GM10248 (cell line): Measurements from ENCODE around the gene RNF145.

Source experiments
- CTCF ChIA-PET: fragments of 300-600 bp; sonication (Branson Sonifier 250); formaldehyde crosslinking; extraction: SDS; loops from one replicate; lab custom pipeline; 2021; ENCODE audit warnings: antibody characterized with exemption; lab: Yijun Ruan, JAX
- POLR2A ChIA-PET: fragments of 350-650 bp; sonication (Branson Sonifier 250); formaldehyde crosslinking; extraction: SDS; loops from one replicate; lab custom pipeline; 2020; ENCODE audit warnings: antibody characterized with exemption; lab: Yijun Ruan, JAX
- DNase-seq: peaks from one replicate; pipeline ENCODE4 v3.0.0; 2012; ENCODE audit errors: extremely low spot score
- TF ChIP-seq, protein P1 (sequence below): IDR thresholded peaks from 2 replicates; pipeline ENCODE4 v1.5.1; 2012; ENCODE audit warnings: mild to moderate bottlenecking, low read depth; ENCODE audit errors: extremely low read depth, missing control alignments, control extremely low read depth

Gene RNF145

DNA sequence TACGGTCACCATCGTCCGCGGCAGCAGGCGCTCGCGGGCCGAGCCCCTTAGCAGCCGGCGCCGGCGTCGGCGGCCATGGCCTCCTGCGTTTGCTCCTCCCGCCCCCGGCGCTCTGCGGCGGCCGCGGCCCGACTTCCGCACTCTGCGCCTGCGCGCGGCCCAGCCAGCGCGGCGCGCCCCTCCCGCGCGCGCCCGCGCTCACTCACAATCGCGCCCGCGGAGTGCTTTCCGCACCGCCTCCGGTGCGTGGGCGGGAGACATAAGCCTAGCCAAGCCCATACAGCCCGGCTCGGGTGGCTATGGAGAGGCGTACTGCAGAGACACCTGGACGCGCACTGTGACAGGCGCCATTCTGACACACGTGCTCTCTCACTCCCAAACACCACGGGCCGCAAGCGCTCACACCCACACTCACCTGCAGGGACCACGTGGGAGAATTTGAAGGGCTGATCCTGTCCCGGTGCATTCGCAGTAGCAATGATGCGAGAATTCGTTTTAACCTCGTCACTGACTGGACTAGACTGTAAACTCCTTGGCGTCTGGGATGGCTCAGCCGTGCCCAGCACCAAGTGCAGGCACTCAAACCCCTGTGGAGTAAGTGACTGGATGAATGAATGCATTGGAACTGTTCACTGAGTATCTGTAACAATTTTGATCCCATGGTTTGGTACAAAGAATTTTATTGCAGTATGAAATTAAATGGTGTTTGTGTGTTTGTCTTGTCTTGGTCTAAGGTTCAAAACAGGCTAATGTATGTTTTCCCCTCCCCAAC lies at the start of gene RNF145:
Gene RNF145, minus strand, starts transcription at position 116 of the 772 bp plus-strand sequence. CDS start 5,936 bp downstream, outside the sequence.
- TF ChIP-seq, protein P1, sequence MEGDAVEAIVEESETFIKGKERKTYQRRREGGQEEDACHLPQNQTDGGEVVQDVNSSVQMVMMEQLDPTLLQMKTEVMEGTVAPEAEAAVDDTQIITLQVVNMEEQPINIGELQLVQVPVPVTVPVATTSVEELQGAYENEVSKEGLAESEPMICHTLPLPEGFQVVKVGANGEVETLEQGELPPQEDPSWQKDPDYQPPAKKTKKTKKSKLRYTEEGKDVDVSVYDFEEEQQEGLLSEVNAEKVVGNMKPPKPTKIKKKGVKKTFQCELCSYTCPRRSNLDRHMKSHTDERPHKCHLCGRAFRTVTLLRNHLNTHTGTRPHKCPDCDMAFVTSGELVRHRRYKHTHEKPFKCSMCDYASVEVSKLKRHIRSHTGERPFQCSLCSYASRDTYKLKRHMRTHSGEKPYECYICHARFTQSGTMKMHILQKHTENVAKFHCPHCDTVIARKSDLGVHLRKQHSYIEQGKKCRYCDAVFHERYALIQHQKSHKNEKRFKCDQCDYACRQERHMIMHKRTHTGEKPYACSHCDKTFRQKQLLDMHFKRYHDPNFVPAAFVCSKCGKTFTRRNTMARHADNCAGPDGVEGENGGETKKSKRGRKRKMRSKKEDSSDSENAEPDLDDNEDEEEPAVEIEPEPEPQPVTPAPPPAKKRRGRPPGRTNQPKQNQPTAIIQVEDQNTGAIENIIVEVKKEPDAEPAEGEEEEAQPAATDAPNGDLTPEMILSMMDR = no peak
- ChIA-PET POLR2A (no interaction called here), CTCF (interaction anchor here (2.1 to 3.3 kb wide), 2 partner anchors 11 to 53 kb away, joined by 12 to 13 read pairs; no protein-coding TSS in a partner anchor)
- DNase-seq = peak; percentile 92

- TF ChIP-seq, protein P1 = no peak
- CTCF ChIA-PET = no interaction called here
- DNase-seq = no peak
- POLR2A ChIA-PET = no interaction called here
Observed at GRCh38 chr5:159258361-159258760, 49.0 kb upstream of the RNF145 start.

- ChIA-PET CTCF (interaction anchor here (1.0 kb wide), 1 partner anchor 13 kb away, joined by 4 read pairs; no protein-coding TSS in a partner anchor), POLR2A (no interaction called here)
- DNase-seq = no peak
- TF ChIP-seq, protein P1 = no peak
Observed at GRCh38 chr5:159257629-159258283, 48.4 kb upstream of the RNF145 start.

DNA sequence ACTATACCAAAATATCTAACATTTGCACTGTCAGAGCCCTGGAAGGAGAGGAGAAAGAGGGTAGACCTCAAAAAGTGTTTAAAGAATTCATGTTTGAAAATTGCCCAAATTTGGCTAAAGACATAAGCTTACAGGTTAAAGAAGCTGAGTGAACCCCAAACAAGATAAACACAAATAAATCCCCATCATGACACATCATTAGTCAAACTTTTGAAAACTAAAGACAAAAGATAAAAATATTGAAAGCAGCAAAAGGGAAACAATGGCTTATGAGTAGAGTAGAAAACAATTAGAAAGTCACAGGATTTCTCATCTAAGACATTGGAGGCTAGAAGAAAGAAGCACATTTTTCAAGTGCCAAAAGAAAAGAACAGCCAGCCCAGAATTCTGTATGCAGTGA lies 47.7 kb upstream of the RNF145 start:
- no peak for DNase-seq
- TF ChIP-seq, protein P1 = no peak
- ChIA-PET POLR2A (no interaction called here), CTCF (interaction anchor here (1.0 kb wide), 2 partner anchors 12 to 22 kb away, joined by 4 read pairs; no protein-coding TSS in a partner anchor)

DNA sequence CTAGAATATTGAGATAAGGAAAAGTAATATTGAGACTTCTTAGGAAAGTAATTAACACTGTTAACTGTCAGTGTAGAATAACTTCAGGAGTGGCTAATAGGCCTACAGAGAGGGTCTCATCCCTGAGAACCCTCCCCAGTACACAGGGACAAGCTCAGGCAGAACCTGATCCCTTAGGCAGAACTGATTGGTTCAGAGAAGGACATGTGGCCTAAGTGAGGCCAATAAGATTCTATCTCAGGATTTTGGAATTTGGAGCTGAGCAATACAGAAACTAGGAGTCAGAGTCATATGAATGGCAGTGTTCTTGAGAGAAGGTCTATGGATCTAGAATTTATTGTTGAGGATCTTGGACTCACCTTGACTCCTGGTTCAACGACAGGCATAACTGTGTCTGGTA lies 42.8 kb upstream of the RNF145 start:
- TF ChIP-seq, protein P1 = no peak
- ChIA-PET CTCF (interaction anchor here (1.0 to 1.9 kb wide), 2 partner anchors 9 to 95 kb away, joined by 3 to 5 read pairs; no protein-coding TSS in a partner anchor), POLR2A (no interaction called here)
- DNase-seq = no peak

DNA sequence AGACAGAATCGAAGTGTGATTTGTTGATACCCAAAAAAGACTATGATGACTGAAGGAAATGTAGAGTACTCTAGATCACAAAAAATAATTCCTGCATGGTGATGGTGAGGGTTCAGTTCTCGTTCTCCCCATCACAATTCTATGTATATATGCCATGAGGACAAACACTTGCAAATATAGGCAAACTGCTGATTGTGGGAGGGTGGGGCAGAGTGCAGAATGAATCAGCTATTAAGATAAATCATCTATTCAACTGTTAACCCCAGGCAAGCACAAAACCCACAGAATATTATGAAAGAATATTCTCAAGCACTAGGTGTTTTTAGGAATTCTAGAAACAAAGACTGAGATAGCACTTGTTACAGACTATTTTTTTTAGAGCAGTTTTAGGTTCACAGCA lies 39.8 kb upstream of the RNF145 start:
- POLR2A ChIA-PET = no interaction called here
- DNase-seq = no peak
- CTCF ChIA-PET = interaction anchor here (1.3 kb wide), 1 partner anchor 92 kb away, joined by 4 read pairs; no protein-coding TSS in a partner anchor
- TF ChIP-seq, protein P1 = no peak
